MM.1S (cell line): Measurements from ENCODE around the gene ELAC2.

Experiments used
- DNase-seq: peaks from one replicate; pipeline ENCODE4 v3.0.0-alpha.2; 2015
- H2AFZ ChIP-seq: fragments of 300-600 bp; sonication (generic); 2 replicates; pipeline ENCODE4 v1.6.0; 2016; ENCODE audit warnings: antibody characterized with exemption, low read length
- H3F3A ChIP-seq: fragments of 300-600 bp; sonication (generic); 2 replicates; pipeline ENCODE4 v1.6.1; 2016; ENCODE audit warnings: mild to moderate bottlenecking, antibody characterized with exemption, low read length, moderate library complexity, mixed read lengths; ENCODE audit not compliant: insufficient read depth
- H3K27ac ChIP-seq: fragments of 300-600 bp; sonication (generic); 2 replicates; pipeline ENCODE4 v1.5.1; 2016; ENCODE audit warnings: mild to moderate bottlenecking, low read length
- H3K27me3 ChIP-seq: fragments of 300-600 bp; sonication (generic); replicated peaks from 2 replicates; pipeline ENCODE4 v1.6.0; 2016; ENCODE audit warnings: low read length; ENCODE audit not compliant: insufficient read depth
- H3K36me3 ChIP-seq: fragments of 300-600 bp; sonication (generic); replicated peaks from 2 replicates; pipeline ENCODE4 v1.6.1; 2016; ENCODE audit warnings: mild to moderate bottlenecking, low read length, mixed read lengths; ENCODE audit not compliant: insufficient read depth
- H3K4me1 ChIP-seq: fragments of 300-600 bp; sonication (generic); 2 replicates; pipeline ENCODE4 v1.6.1; 2016; ENCODE audit warnings: low read length, mixed read lengths
- H3K4me2 ChIP-seq: fragments of 300-600 bp; sonication (generic); 2 replicates; pipeline ENCODE4 v1.6.0; 2016; ENCODE audit warnings: low read depth, low read length
- H3K4me3 ChIP-seq: fragments of 300-600 bp; sonication (generic); 2 replicates; pipeline ENCODE4 v1.5.1; 2016; ENCODE audit warnings: low read length, mixed read lengths
- H3K79me2 ChIP-seq: fragments of 300-600 bp; sonication (generic); 2 replicates; pipeline ENCODE4 v1.6.1; 2016; ENCODE audit warnings: mixed run types, low read length, mixed read lengths
- H3K9ac ChIP-seq: fragments of 300-600 bp; sonication (generic); 2 replicates; pipeline ENCODE4 v1.6.1; 2016; ENCODE audit warnings: low read length, mixed read lengths
- H3K9me2 ChIP-seq: fragments of 300-600 bp; sonication (generic); replicated peaks from 2 replicates; pipeline ENCODE4 v1.6.1; 2016; ENCODE audit warnings: mild to moderate bottlenecking, low read length, mixed read lengths; ENCODE audit not compliant: insufficient read depth
- H3K9me3 ChIP-seq: fragments of 300-600 bp; sonication (generic); replicated peaks from 2 replicates; pipeline ENCODE4 v1.6.1; 2016; ENCODE audit warnings: mild to moderate bottlenecking, low read length, mixed read lengths; ENCODE audit not compliant: insufficient read depth
- H4K20me1 ChIP-seq: fragments of 300-600 bp; sonication (generic); 2 replicates; pipeline ENCODE4 v1.6.1; 2016; ENCODE audit warnings: mild to moderate bottlenecking, low read length, moderate library complexity, mixed read lengths; ENCODE audit not compliant: insufficient read depth
- EZH2 ChIP-seq: fragments of 300-600 bp; sonication (generic); optimal IDR thresholded peaks from 2 replicates; pipeline ENCODE3; 2017; ENCODE audit warnings: low read depth, mild to moderate bottlenecking, antibody characterized with exemption, low read length, mixed read lengths
- EZH2phosphoT487 ChIP-seq: fragments of 300-600 bp; sonication (generic); IDR thresholded peaks from 2 replicates; pipeline ENCODE4 v1.6.1; 2018; ENCODE audit warnings: antibody characterized with exemption, low read length
- TF ChIP-seq, protein P1 (sequence below): fragments of 300-600 bp; sonication (generic); IDR thresholded peaks from 2 replicates; pipeline ENCODE4 v1.5.1; 2016; ENCODE audit warnings: antibody characterized with exemption, low read length, mixed read lengths

ELAC2 gene

DNA sequence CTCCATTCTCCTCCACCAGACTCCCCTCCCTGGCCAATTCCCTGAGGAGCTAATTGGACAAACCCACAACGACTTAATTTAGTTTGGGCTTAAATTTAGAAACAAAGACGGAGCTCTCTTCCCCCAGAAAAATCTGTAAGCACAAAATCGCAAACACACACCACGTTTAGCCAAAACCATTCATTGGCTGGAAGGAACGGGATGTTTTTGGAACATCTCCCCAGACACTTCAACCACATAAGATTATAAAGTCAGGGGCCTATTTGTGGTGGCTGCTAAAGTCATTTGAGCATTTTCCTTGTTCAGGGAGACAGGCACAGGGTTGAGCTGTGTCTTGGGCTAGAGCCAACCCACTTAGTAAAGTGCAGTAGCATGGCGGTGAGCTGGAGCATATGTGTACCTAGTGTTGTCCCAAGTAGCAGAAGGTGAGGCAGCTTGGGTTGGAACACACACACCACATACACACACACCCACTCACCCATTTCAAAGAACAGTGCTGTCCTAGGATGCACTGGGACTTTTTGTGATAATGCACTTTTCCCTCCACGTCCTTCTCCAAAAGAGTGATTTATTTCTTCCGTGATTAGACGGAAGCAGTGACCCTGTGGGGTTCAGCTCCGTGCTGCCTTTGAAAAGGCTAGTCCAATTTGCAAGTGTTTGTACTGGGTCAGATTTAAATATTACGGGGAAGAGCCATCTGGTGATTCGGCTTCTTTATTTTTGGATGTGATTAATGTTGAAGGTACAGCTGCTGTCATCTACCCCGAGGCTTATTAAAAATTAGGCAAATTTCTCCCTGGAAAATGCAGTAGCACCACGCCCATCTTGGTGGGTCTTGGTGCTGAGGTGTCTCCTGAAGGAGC, 32.2 kb downstream of the ELAC2 start:
- no peak overlapping the region for H3K4me2 ChIP-seq
- no peaks in the 10 kb centered on the region for H3K27me3 ChIP-seq
- no peaks in the 10 kb centered on the region for H3K9me3 ChIP-seq
- no peak for DNase-seq
- TF ChIP-seq EZH2phosphoT487, result no peak
- TF ChIP-seq, protein P1, sequence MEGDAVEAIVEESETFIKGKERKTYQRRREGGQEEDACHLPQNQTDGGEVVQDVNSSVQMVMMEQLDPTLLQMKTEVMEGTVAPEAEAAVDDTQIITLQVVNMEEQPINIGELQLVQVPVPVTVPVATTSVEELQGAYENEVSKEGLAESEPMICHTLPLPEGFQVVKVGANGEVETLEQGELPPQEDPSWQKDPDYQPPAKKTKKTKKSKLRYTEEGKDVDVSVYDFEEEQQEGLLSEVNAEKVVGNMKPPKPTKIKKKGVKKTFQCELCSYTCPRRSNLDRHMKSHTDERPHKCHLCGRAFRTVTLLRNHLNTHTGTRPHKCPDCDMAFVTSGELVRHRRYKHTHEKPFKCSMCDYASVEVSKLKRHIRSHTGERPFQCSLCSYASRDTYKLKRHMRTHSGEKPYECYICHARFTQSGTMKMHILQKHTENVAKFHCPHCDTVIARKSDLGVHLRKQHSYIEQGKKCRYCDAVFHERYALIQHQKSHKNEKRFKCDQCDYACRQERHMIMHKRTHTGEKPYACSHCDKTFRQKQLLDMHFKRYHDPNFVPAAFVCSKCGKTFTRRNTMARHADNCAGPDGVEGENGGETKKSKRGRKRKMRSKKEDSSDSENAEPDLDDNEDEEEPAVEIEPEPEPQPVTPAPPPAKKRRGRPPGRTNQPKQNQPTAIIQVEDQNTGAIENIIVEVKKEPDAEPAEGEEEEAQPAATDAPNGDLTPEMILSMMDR, result no peak
- H3F3A ChIP-seq, result no peaks in the 10 kb centered on the region
- no peak overlapping the region for H3K27ac ChIP-seq
- H3K4me1 ChIP-seq, result no peaks in the 10 kb centered on the region
- no peaks in the 10 kb centered on the region for H3K36me3 ChIP-seq
- no peaks in the 10 kb centered on the region for H3K79me2 ChIP-seq
- no peak overlapping the region for H3K9ac ChIP-seq
- no peaks in the 10 kb centered on the region for H3K9me2 ChIP-seq
- no peak overlapping the region for H2AFZ ChIP-seq
- H3K4me3 ChIP-seq, result no peak overlapping the region
- no peaks in the 10 kb centered on the region for H4K20me1 ChIP-seq

DNA sequence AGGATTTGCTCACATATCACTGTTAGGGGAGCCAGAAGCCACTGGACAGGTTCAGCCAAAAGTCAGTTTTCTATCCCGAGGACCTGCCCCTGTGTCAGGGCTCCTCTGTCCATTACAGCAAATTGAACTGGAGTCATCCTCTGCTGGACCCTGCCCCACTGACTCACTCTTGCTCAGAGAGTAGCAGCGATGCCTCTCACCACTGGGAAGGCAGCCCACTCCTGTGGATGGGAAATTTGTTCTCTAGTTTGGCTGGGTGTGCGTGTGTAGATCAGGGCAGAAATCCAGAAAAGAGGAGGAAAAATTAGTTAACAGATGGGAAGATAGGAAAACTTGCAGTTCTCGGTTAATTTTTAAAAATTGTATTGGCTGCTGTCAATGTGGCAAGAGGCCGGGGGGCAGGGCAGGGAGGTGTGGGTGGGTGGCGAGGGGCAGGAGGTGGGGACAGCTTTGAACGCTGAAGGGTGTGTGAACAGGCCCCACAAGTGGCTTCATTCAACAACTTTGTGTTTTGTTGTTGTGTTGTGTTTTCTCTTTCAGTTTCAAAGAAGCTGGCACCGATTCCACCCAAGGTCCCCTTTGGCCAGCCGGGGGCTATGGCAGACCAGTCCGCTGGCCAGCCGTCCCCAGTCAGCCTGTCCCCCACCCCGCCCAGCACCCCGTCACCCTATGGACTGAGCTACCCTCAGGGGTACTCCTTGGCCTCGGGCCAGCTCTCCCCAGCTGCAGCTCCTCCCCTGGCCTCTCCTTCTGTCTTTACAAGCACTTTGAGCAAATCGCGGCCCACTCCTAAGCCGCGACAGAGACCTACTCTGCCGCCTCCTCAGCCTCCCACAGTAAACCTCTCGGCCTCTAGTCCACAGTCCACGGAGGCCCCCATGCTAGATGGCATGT, 33.6 kb downstream of the ELAC2 start:
- H3K9me3 ChIP-seq, result no peaks in the 10 kb centered on the region
- no peak for DNase-seq
- H4K20me1 ChIP-seq, result no peaks in the 10 kb centered on the region
- H3K27me3 ChIP-seq, result no peaks in the 10 kb centered on the region
- TF ChIP-seq EZH2phosphoT487 (no peak), EZH2 (no peak)
- TF ChIP-seq, protein P1, result no peak
- no peaks in the 10 kb centered on the region for H3K9me2 ChIP-seq
- no peaks in the 10 kb centered on the region for H3K79me2 ChIP-seq
- H3K4me3 ChIP-seq, result no peak overlapping the region
- H3K27ac ChIP-seq, result no peak overlapping the region
- no peaks in the 10 kb centered on the region for H3F3A ChIP-seq
- H3K36me3 ChIP-seq, result no peaks in the 10 kb centered on the region
- no peak overlapping the region for H3K9ac ChIP-seq
- no peak overlapping the region for H3K4me2 ChIP-seq
- H3K4me1 ChIP-seq, result no peaks in the 10 kb centered on the region
- H2AFZ ChIP-seq, result no peak overlapping the region

DNA sequence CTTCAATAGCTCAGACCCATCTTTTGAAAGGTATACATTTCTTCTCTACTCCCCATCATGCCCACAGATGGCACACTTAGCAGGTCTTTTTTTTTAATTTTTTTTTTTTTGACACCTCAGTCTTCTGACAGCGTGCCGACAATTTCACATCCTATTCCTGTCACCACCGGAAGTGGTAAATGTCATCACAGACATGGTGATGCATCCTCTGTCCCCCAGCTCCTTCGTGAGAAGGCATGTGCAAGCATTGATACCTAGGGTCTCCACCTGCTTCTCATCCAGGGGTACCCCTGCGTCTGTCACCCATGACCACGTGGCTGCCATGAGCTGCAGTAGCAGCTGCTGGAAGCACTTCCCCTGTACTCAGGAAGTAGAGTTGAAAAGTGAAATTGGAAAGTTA, 35.6 kb downstream of the ELAC2 start:
- peak; percentile 10 for DNase-seq
- no peak overlapping the region for H3K4me3 ChIP-seq
- no peaks in the 10 kb centered on the region for H3K9me3 ChIP-seq
- H3K27me3 ChIP-seq, result no peaks in the 10 kb centered on the region
- no peak overlapping the region for H3K4me2 ChIP-seq
- H3F3A ChIP-seq, result no peaks in the 10 kb centered on the region
- no peaks in the 10 kb centered on the region for H3K79me2 ChIP-seq
- H3K9me2 ChIP-seq, result no peaks in the 10 kb centered on the region
- TF ChIP-seq EZH2phosphoT487, result no peak
- TF ChIP-seq, protein P1, result no peak
- no peak for TF ChIP-seq EZH2
- H3K36me3 ChIP-seq, result no peaks in the 10 kb centered on the region
- H3K27ac ChIP-seq, result no peak overlapping the region
- H3K9ac ChIP-seq, result no peak overlapping the region
- no peaks in the 10 kb centered on the region for H3K4me1 ChIP-seq
- no peaks in the 10 kb centered on the region for H4K20me1 ChIP-seq
- H2AFZ ChIP-seq, result no peak overlapping the region
